ENCODE measurements around the gene ODF4.
"Not testable (repeated sequence)": the region's sequence is repeated elsewhere in the genome, so short reads cannot be mapped to it uniquely, and the experiment has no call there.

ODF4 gene

DNA sequence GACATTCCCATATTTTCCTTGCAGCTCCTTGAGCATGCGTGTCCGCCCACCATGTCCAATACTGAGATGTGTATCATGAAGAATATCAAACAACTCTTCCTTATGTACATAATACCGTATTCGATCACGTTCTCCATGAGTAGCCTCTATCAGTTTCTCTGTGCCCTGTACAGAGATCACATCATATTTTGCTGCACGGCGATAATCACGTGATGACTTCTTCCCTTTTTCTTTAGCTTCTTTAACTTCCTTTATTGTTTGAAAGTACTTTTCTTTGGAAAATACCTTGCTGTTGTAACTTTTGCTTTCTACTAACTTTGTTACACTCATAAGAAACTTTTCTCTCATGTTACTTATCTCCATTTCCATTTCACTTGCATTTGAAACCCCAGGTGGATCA, 30.3 kb downstream of the ODF4 start:
- peak; percentile 39 for DNase-seq

DNA sequence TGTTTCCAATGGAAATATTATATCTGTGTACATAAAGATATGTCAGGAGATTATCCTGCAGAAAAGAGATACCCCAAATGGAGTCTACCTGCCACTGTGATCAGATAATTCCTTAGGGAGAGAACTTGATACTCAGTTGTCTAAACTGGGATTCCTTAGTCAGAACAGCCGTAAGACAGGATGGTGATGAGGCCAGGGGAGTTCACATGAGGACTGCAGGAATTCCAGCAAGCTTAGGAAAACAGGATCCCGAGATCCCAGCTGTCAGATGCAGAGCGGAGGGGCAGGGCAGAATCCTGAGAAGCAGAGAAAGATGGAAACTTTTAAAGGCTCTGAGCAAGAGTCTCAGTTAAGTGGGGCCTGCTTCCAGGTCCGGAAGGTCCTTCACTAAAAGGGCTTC, 32.1 kb downstream of the ODF4 start:
- no peak for DNase-seq

DNA sequence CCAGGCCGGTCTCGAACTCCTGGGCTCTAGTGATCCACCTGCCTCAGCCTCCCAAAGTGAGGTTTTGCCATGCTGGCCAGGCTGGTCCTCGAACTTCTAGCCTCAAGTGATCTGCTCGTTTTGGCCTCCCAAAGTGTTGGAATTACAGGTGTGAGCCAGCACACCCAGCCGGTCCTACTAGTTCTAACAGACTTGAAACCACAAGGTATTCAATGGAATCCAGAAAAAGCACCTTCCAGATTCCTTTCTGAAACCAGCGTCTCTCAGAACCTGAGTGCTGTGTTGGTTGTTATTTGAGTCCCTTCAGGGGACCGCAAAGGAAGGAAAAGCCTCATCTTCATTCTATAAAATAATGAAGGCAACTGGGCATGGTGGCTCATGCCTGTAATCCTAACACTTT, 32.8 kb downstream of the ODF4 start:
- no peak for DNase-seq

DNA sequence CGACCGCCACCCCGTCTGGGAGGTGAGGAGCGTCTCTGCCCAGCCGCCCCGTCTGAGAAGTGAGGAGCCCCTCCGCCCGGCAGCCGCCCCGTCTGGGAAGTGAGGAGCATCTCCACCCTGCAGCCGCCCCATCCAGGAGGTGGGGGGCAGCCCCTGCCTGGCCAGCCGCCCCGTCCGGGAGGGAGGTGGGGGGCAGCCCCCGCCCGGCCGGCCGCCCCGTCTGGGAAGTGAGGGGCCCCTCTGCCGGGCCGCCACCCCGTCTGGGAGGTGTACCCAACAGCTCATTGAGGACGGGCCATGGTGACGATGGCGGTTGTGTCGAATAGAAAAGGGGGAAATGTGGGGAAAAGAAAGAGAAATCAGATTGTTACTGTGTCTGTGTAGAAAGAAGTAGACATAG, 34.2 kb downstream of the ODF4 start:
- not testable (repeated sequence) for DNase-seq

DNA sequence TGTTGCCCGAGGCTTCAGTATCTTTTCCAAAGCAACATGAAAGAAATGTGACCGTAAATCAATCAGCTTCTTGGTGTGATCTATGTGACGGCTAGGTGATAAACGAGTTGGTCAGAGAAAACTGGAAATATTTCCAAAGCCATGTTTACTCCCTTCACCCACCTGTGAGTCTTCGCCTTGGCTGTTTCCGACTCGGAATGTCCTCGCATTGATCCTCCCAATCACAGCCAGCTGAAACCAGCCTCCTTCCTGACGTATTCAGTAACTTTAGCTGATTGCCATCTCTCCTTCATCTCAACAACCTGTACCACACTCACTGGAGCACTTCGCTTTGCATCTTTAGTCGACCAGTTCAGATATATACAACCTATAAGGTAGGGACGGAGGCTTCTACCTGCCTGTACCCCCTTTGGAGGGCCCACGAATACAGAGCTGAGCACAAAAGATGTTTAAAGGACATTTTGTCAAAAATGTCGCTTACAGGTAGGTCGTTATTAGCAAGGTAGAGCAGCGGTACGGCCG, 36.2 kb downstream of the ODF4 start:
- peak; percentile 33 for DNase-seq

DNA sequence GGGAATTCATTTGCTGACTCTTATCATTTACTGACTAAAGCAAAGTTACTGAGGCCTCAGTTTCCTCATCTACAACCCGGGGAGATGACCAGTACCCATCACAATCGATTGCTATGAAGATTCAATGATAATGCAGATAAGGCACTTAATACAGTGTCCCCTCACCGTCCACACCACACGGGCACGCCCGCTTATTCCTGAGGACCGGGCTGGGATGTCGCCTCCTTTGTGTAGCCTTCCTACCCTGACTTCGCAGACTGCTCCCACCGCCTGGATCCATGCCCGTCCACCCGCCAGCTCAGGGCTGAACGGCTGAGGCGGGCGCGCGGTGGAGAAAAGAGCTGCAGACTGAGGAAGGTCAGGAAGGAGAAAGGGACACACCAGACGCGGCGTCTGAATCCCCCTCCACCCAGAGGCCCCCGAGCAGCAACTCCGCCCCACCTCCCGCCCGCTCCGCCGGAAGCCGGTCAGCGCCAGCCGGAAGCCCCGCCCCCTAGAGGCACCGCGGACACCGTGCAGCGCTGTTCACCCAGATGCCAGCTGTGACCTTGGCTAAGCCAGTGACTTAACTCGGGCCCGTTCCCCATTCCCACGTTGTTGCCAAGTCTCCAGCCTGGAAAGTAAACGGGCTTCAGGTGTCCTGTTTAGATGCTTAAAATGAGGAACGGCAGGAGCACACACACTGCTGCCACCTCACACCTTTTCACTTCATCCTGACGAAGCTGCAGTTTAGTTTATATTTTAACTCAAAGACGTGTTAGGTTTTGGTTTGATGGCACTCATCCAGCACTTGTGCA, 36.8 kb downstream of the ODF4 start, which contains the start of gene KRABD2:
TSS of gene KRABD2 (minus strand) at position 434 of the 797 bp plus-strand sequence.
- DNase-seq = peak; percentile 95

DNA sequence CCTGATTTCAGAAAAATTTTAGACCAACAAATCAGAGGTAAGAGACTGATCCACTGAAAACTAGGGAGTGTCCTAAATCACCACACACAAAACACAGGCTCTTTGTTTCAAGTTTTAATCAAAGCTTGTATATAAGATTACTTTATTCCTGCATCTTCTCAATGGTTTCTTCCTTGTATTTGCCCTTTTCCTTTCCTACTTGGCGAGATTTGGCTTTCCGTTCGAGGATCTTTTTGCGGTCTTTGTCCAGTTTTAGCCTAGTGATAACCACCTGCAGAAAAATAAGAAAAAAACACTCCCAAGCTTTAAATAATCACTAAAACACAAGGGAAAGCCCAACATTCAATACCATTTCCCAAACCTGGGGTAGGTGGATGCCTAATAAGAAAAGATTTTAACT, 37.8 kb downstream of the ODF4 start:
- no peak for DNase-seq

DNA sequence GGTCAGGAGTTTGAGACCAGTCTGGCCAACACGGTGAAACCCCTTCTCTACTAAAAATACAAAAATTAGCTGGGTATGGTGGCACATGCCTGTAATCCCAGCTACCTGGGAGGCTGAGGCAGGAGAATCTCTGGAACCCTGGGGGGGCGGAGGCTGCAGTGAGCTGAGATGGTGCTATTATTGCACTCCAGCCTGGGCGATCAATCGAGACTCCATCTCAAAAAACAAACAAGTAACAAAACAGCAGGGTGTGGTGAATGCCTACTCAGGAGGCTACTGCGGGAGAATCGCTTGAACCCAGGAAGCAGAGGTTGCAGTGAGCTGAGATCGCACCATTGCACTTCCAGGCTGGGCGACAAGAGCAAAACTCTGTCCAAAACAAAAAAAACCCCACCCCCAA, 38.5 kb downstream of the ODF4 start:
- DNase-seq = not testable (repeated sequence)

DNA sequence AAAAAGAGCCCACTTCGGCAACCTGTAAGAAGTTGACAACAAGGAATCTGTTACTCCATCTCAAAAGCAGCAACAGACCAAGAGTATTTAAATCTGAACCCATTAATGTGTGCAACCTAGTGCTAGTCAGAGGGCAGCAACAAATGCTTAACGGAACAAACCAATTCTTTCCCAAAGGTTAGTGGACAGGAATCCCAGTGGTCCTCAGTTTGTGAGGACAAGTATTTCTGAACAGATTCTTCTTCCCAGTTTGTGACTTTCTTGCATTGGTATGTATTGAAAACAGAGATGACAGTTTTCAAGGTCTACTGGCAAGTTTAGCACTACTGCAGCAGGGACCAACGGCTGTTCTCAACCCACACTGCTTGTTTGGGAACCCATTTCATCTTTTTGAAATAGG, 40.4 kb downstream of the ODF4 start:
- no peak for DNase-seq

DNA sequence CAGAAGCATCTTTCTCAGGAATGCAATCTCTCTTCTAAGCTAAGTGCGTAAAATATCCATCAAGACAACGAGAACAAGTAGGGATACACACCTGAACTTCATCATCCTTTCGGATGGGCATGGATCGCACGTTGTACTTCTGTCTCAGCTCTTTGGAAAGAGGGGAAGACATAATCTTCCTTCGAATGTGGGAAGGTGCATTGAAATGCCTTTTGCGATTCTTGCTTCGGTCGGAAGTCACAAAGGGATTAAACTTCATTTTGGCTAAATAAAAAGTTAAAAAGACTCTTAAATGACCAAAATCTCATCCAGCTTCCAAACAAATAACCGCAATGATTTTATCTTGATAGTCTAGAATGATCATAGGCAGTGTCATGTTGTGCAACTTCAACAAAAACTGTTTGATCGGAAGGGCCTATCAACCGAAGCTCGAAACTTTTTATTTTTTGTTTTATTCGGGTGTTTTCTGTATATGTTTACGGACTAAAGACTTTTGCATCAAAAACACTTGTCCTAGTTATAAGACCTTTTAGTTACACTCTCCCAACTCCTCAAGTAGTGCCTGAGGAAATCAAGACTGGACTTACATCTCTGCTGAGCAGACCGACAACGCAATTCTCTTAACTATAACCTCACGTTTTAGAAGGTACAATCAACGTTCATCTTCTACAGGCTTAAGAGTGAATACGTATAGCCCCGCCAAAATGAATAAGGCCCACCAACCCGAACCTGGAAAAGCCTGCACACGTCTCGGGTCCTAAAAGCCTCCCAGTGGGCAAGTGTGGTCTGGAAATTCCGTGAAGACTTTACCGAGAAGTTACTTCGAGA, 42.6 kb downstream of the ODF4 start:
- peak; percentile 49 for DNase-seq

DNA sequence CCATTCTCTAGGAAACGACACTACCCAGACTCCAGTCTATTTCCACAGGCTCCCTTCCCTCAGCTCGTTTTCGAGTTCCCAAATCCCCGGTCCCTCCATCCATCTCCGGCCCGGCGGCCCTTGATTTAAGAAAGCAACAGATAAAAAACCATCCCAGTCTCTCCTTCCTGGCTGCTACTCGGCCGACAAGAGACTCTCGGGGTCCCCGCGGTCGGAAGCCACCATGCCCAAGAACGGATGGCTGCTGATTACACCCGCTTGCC, 43.2 kb downstream of the ODF4 start:
- DNase-seq = no peak

DNA sequence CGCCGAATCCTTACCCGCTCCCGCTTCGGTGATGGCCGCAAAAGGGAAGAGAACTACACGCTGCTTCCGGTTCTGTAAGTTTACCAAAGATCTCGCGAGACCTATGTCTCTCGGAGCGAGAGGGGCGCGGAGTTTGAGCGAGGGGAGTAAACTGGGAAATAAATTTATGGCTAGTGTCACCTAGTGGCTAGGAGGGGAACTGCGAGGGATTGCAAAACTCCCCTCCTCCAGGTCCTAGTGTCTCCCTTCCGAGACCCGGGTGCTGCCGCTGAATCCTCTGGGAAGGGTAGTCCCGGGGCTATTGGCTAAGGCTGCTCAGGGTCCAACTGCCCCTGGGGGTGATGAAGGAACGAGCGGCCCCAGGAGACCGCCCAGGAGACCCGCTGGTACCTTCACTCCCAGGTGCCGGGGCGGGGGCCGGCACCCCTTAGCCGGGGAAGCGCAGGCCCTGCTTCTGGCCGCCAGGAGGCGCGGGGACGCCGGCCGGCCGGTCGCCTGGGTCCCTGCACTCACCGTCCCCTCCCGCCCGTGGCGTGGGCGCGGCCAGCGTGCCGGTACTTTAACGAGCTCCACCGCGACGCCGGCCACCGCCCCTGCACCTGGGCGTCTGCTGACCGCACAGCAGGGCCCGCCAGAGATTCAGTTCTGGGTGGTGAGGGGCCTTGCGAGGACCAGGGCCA, 43.6 kb downstream of the ODF4 start, which contains the start of gene RPL26:
TSS of gene RPL26 (minus strand) at position 51 of the 680 bp plus-strand sequence. CDS start 883 bp downstream, outside the sequence.
- peak; percentile 100 for DNase-seq

DNA sequence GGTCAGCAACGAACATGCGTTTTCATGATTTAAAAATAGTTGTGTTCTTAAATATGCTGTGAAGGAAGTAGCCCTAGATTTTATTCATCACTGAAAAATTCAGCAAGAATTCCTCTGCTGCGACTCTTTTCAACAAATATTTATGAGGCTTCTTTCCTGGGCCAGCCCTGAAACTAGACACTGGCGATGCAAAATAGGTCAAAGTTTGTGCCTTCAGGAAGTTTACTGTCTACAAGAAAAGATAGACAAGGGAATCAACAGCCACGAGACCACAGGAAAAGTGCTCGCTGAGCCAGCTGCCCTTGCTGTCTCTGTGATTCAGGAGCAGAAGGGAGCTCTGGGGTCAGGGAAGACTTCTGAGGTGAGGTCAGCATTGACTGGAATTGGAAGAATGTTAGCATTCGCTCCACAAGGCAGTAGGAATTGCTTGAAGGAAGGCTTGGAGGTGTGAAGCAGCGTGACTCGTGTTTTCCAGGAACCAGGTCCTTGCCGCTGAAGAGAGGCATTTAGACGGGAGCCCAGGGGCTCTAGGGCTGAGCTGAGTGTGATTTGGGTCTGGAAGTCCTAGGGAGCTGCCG, 45.2 kb downstream of the ODF4 start:
- no peak for DNase-seq

DNA sequence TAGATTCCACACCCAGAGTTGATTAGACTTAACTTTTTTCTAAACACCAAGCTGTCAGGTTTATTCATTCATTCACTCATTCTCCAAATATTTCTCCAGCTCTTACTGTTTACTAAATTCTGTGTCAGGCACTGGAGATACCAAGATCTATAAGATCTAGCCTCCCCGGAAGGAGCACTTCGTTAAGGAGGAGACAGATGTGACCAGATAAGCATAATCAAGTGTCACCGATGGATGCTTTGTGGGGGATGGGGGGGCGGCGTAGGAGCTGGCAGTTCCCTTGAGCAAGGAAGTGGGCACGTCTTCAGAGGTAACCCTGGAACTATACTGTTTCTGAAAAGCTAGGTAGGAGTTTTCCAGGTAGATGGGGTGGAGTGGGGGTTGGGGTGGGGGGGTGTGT, 47.2 kb downstream of the ODF4 start:
- DNase-seq = peak; percentile 78

DNA sequence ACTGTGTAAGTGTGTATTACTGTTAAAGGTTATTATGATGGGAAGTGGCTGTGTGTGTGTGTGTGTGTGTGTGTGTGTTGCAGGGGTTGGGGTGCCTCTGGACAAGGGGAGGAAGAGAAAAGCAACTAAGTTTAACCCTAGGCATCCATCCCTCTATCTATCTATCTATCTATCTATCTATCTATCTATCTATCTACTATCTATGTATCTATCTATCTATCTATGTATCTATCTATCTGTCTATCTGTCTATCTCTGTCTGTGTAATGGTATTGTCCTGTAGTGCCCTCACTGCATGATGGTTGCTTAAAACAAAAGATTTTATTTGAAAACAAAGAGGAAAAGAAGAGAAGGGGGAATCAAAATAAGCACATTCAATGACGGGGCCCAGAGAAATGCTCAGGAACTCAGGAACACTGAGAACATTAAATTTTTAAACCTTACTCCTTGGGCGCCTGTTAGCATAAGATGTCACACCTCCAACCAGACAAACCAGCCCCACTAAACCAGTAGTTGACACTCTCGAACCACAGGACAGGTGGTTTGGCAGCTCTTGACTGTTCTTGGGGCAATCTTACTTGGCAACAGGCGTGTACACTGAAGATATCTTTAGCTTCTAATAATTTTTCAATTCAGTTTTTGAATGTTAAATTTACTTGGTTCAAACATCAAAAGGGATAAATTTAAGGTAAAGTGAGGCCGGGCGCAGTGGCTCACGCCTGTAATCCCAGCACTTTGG, 48.4 kb downstream of the ODF4 start:
- DNase-seq = no peak

DNA sequence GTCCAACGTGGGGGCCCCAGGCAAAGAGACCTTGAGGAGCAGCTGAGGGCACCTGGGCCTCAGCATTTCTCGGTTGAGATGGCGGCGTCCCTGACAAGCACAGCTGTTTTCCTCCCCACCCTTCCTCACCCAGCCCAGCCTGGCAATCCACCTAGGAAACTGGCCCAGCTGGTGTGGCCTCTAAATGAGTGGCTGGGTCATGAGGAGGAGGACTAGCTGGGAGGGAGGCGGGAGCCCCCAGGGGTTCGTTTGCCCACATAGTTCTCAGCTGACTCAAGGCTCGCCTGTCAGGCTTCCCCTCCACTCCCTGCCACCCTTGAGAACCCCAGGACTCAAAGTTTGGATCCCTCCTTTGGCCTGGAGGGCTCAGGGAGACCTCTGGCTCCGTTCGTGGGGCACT, 52.1 kb downstream of the ODF4 start:
- no peak for DNase-seq

DNA sequence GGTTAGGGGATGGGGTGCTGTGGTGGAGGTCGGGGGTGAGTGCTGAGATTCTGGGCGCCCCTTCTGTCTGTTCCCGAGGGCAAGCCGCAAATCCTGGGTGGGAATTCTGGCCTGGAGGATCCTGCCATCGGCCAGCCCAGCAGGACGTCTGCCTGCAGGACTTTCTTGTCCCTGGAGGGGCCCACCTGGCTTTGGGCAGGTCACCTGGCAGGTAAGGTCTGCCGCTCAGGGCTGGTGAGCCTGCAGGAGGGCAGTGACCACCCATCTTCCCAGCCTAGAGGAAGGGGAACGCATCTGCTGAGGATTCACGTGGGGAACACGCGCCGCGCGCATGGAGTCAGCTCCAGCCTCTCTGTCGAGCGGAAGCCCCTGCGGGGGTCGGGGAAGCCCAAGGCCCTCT, 52.6 kb downstream of the ODF4 start:
- DNase-seq = no peak

DNA sequence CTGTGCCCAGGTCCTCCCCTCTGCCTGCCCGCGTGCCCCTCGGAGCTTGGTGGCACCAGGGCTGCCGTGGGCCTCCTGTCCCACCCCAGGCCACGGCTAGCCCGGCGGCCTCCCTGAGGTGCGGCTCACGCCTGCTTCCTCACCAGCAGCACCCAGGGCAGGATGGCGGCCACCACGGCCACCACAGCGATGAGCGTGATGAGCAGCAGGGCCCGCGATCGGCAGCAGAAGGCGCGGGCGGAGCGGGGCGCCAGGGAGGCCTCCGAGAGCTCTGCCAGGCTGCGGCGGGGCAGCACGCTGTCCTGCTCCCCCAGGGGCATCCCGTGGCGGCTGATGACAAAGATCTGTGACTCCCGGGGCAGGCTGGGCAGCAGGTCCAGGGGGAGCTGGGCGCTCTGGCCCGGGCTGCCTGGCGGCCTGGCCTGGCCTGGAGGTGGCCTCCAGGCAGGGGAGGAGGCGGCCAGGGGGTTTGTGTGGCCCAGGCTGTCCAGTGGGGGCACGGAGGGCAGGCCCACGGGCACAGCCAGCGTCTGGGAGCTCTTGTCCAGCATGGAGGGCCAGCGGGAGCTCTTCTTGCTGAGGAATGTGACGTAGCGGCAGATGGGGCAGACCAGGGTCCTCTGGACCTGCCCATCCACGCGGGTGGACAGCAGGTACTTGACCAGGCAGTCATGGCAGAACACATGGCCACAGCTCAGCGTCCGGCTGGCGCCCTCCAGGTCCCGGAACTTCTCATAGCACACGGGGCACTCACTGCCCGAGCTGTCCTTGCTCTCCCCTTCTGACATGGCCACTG, 53.2 kb downstream of the ODF4 start:
- no peak for DNase-seq

DNA sequence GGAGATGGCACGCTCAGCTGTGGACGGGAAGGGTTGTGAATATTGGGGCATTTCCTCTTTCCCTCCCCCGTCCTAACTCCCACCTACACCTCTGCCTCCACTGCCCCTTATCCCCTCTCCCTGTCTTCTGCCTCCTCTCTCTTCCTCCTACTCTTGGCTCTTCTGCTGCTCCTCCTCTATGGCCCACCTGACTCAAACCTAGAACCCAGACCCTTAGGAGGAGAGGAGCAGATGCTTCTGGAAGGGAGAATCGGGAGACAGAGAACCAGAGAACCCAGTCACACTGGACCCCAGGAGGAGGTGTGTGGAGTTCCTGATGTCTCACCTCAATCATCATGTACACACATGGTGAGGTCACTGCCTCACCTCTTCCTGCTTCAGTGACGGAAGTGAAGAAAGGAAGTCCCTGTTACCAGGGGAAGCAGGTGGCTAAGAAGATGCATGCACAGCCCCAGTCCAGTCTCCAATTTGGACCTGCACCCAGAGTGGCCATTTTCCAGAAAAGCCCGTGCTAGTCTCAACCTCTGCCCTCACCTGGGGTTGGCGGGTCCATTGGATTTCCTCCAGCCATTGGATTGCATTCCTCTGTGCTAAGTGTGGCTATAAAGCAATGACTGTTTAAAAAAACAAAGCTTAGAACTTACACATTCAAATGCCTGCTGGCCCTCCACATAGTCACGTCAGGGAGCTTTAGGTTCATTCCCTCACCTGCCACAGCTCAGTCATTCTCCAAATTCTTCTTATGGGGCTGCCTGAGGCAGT, 54.0 kb downstream of the ODF4 start:
- DNase-seq = no peak

DNA sequence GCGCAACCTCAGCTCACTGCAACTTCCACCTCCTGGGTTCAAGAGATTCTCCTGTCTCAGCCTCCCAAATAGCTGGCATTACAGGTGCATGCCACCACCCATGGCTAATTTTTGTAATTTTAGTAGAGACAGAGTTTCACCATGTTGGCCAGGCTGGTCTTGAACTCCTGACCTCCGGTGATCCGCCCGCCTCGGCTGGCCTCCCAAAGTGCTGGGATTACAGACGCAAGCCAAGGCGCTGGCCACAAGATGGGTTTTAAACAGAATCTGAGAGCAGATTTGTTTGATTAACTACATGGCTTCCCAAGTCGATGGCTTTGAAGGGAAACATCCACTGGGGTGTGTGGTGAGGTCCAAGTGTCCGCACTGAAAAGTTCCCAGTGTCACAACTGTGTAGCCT, 54.9 kb downstream of the ODF4 start:
- DNase-seq = not testable (repeated sequence)
